Endodermal cell (in vitro differentiated cells): ENCODE measurements around the gene MEX3A. TPM values are rescaled to one million over a fixed set of nuclear protein-coding genes. Genes with fewer than 3 reads are reported as not detected.

Source experiments
- DNase-seq: peaks from one replicate; pipeline ENCODE4 v3.0.0-alpha.2; 2017
- H3K27ac ChIP-seq: 2 replicates; pipeline ENCODE4 v1.5.1; 2013; ENCODE audit warnings: mild to moderate bottlenecking, low read depth, low read length, moderate library complexity
- H3K27me3 ChIP-seq: 2 replicates; pipeline ENCODE4 v1.6.1; 2013; ENCODE audit warnings: mild to moderate bottlenecking, low read length, moderate library complexity; ENCODE audit not compliant: insufficient read depth, control insufficient read depth, poor library complexity, severe bottlenecking
- H3K36me3 ChIP-seq: 2 replicates; pipeline ENCODE4 v1.7.0; 2013; ENCODE audit warnings: mild to moderate bottlenecking, low read length, moderate library complexity; ENCODE audit not compliant: control insufficient read depth, insufficient read depth
- H3K4me1 ChIP-seq: one replicate; pipeline ENCODE4 v1.7.0; 2013; ENCODE audit warnings: low read length; ENCODE audit not compliant: control insufficient read depth, insufficient read depth
- H3K4me3 ChIP-seq: 2 replicates; pipeline ENCODE4 v1.5.1; 2013; ENCODE audit warnings: mild to moderate bottlenecking, low read length, moderate library complexity
- H3K9ac ChIP-seq: 2 replicates; pipeline ENCODE4 v1.6.1; 2013; ENCODE audit warnings: mild to moderate bottlenecking, low read length, moderate library complexity; ENCODE audit not compliant: poor library complexity, severe bottlenecking; ENCODE audit errors: extremely low read depth
- H3K9me3 ChIP-seq: 2 replicates; pipeline ENCODE4 v1.6.1; 2013; ENCODE audit warnings: mild to moderate bottlenecking, low read length, moderate library complexity; ENCODE audit not compliant: control insufficient read depth
- H3K27ac Mint-ChIP-seq: 2 replicates; pipeline ENCODE4 v1.8.0; 2020; ENCODE audit warnings: mixed read lengths
- H3K27me3 Mint-ChIP-seq: 2 replicates; pipeline ENCODE4 v1.8.0; 2021; ENCODE audit warnings: mild to moderate bottlenecking, mixed read lengths; ENCODE audit not compliant: insufficient read depth
- H3K36me3 Mint-ChIP-seq: 2 replicates; pipeline ENCODE4 v1.8.0; 2020; ENCODE audit warnings: low read depth, mixed read lengths
- H3K4me1 Mint-ChIP-seq: 2 replicates; pipeline ENCODE4 v1.8.0; 2020; ENCODE audit warnings: mixed read lengths
- H3K4me3 Mint-ChIP-seq: 2 replicates; pipeline ENCODE4 v1.8.0; 2020; ENCODE audit warnings: mild to moderate bottlenecking, moderate library complexity, mixed read lengths
- H3K9me3 Mint-ChIP-seq: 2 replicates; pipeline ENCODE4 v1.8.0; 2020; ENCODE audit warnings: mild to moderate bottlenecking, mixed read lengths
- CTCF ChIP-seq: fragments of 200-600 bp; sonication (generic); conservative IDR thresholded peaks from 2 replicates; pipeline ENCODE4 v1.5.0; 2021; ENCODE audit warnings: antibody characterized with exemption, mild to moderate bottlenecking
- WGBS, 2 experiments: methylation state at CpG; one replicate each; pipeline versions ENCODE4 v1.1.5 to v1.1.7; 2013; ENCODE audit warnings: missing lambda C conversion rate in 2 of 2, mixed read lengths in 1 of 2; ENCODE audit not compliant: insufficient coverage in 1 of 2, insufficient read length in 1 of 2; 5-methylcytosine and 5-hydroxymethylcytosine counted together
- total RNA-seq, 2 donors: library from RNA; stranded (reverse); fragmentation: NEBNext Ultra II Directional in 1 of 2; extraction: Animal tissue kit (Norgen Biotek cat#: 25700) in 1 of 2; gene quantifications; 2 replicates in 1 of 2; 3 replicates in 1 of 2; pipeline ENCODE4 v1.2.1, GENCODE V29; 2021

MEX3A gene
- total RNA-seq, 2 donors from 2014 or later = 91.8 to 94.3 TPM

GRCh38 chr1:156075162-156075561 lies 7.1 kb downstream of the MEX3A start:
- WGBS, 2 experiments = 64% methylated on average over 3 of the region's 3 CpGs; no CpG with 5 or more reads in 1 of the 2 experiments
- no peaks in the 10 kb centered on the region for H3K9me3 Mint-ChIP-seq
- H3K27ac ChIP-seq = peak overlapping the region; percentile 74

DNA sequence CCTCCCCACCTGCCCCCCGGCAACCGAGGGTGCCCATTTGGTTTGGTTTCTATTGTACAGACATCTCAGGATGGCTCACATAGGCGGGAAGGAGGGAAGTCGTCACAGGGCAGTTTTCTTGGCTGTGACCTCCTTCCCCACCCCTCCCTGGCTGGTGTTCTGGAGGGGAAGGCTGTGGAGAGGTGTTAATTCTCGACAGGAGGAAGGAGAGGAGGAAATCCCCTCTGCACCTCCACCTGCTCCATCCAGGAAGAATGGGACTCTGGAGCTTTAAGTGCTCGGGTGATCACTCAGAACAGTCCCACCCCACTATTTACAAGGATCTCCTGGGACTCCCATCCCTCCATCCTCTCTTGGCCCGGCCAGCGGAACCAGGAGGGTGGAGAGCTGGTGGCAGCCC lies 7.6 kb downstream of the MEX3A start:
- H3K4me1 Mint-ChIP-seq = peaks cover 70% of the 10 kb centered on the region
- peak; percentile 72 for DNase-seq
- 56% methylated on average over 5 of the region's 8 CpGs; no CpG with 5 or more reads in 1 of the 2 experiments for WGBS, 2 experiments

More at GRCh38 chr1:156075162-156075561, 7.1 kb downstream of the MEX3A start:
- no peak for TF ChIP-seq CTCF
- Mint-ChIP-seq H3K36me3 (peaks cover 52% of the 10 kb centered on the region), H3K4me3 (peak overlapping the region; percentile 99), H3K4me1 (peaks cover 74% of the 10 kb centered on the region), H3K27ac (peak overlapping the region; percentile 75), H3K27me3 (no peaks in the 10 kb centered on the region)
- Histone ChIP-seq H3K9ac (no peak overlapping the region), H3K27me3 (no peaks in the 10 kb centered on the region), H3K9me3 (no peaks in the 10 kb centered on the region), H3K4me1 (peaks cover 26% of the 10 kb centered on the region), H3K4me3 (no peak overlapping the region), H3K36me3 (peaks cover 66% of the 10 kb centered on the region)
- DNase-seq = peak; percentile 65

GRCh38 chr1:156073740-156074139 lies 8.5 kb downstream of the MEX3A start:
- Histone ChIP-seq H3K27ac (peak overlapping the region; percentile 80), H3K36me3 (peaks cover 56% of the 10 kb centered on the region), H3K9me3 (no peaks in the 10 kb centered on the region), H3K9ac (no peak overlapping the region), H3K4me3 (no peak overlapping the region), H3K27me3 (no peaks in the 10 kb centered on the region), H3K4me1 (peaks cover 26% of the 10 kb centered on the region)
- Mint-ChIP-seq H3K9me3 (no peaks in the 10 kb centered on the region), H3K27ac (peak overlapping the region; percentile 93), H3K36me3 (peaks cover 52% of the 10 kb centered on the region), H3K27me3 (no peaks in the 10 kb centered on the region), H3K4me1 (peaks cover 62% of the 10 kb centered on the region), H3K4me3 (peak overlapping the region; percentile 25)
- WGBS, 2 experiments = 5% methylated on average over 4 of the region's 5 CpGs; no CpG with 5 or more reads in 1 of the 2 experiments
- DNase-seq = peak; percentile 92
- TF ChIP-seq CTCF = no peak

More for the DNA sequence above, 7.6 kb downstream of the MEX3A start:
- Histone ChIP-seq H3K9me3 (no peaks in the 10 kb centered on the region), H3K4me1 (peaks cover 26% of the 10 kb centered on the region), H3K36me3 (peaks cover 63% of the 10 kb centered on the region), H3K27ac (peak overlapping the region; percentile 74), H3K27me3 (no peaks in the 10 kb centered on the region), H3K9ac (no peak overlapping the region), H3K4me3 (no peak overlapping the region)
- Mint-ChIP-seq H3K36me3 (peaks cover 52% of the 10 kb centered on the region), H3K4me3 (peak overlapping the region; percentile 25), H3K27ac (peak overlapping the region; percentile 69), H3K27me3 (no peaks in the 10 kb centered on the region), H3K9me3 (no peaks in the 10 kb centered on the region)
- TF ChIP-seq CTCF = no peak
